T-helper 17 cell (primary cell): Measurements from ENCODE around the gene LRTM2. TPM values are rescaled to one million over a fixed set of nuclear protein-coding genes. Genes with fewer than 3 reads are reported as not detected.

ENCODE experiments used
- ATAC-seq: fragments of 150-1000 bp; cut with Tn5 transposase; 2 replicates; pipeline ENCODE4 v1.10.0; 2021; ENCODE audit warnings: mild to moderate bottlenecking, moderate library complexity
- DNase-seq, 3 donors: peaks; one replicate each; pipeline versions ENCODE4 v3.0.0 to v3.0.0-alpha.2; 2020 to 2021
- H3K9me3 ChIP-seq: one replicate; pipeline ENCODE4 v1.7.0; 2013; ENCODE audit warnings: low read length, mild to moderate bottlenecking; ENCODE audit not compliant: control insufficient read depth, poor library complexity, severe bottlenecking
- H3K27ac Mint-ChIP-seq: one replicate; pipeline ENCODE4 v1.8.0; 2022; ENCODE audit warnings: mild to moderate bottlenecking, moderate library complexity, mixed read lengths
- H3K27me3 Mint-ChIP-seq: one replicate; pipeline ENCODE4 v1.8.0; 2022; ENCODE audit warnings: mixed read lengths
- H3K36me3 Mint-ChIP-seq: one replicate; pipeline ENCODE4 v1.8.0; 2022; ENCODE audit warnings: low read depth, mixed read lengths
- H3K4me1 Mint-ChIP-seq: one replicate; pipeline ENCODE4 v1.8.0; 2022; ENCODE audit warnings: mild to moderate bottlenecking, mixed read lengths
- H3K4me3 Mint-ChIP-seq: one replicate; pipeline ENCODE4 v1.8.0; 2022; ENCODE audit warnings: mild to moderate bottlenecking, moderate library complexity, mixed read lengths
- total RNA-seq, 4 donors: library from RNA in 2 of 4; stranded (reverse) in 2 of 4; gene quantifications; one replicate each; pipeline ENCODE4 v1.2.3 and lab custom pipeline; 2022 to 2026

Gene LRTM2
- total RNA-seq, 2 donors from 2014 or later: not detected

- H3K27ac Mint-ChIP-seq: no peak overlapping the region
- H3K27me3 Mint-ChIP-seq: peaks cover 20% of the 10 kb centered on the region
- no peak for ATAC-seq
- no peaks in the 10 kb centered on the region for H3K36me3 Mint-ChIP-seq
- DNase-seq: no peak
- H3K4me3 Mint-ChIP-seq: no peak overlapping the region
- no peaks in the 10 kb centered on the region for H3K9me3 ChIP-seq
- peaks cover 6% of the 10 kb centered on the region for H3K4me1 Mint-ChIP-seq
Measured at GRCh38 chr12:1848745-1849144, 28.4 kb downstream of the LRTM2 start.

- Mint-ChIP-seq H3K4me1 (peaks cover 10% of the 10 kb centered on the region), H3K27ac (no peak overlapping the region), H3K4me3 (no peak overlapping the region), H3K36me3 (no peaks in the 10 kb centered on the region), H3K27me3 (peaks cover 4% of the 10 kb centered on the region)
- no peaks in the 10 kb centered on the region for H3K9me3 ChIP-seq
- DNase-seq (no peak), ATAC-seq (no peak)
Measured at GRCh38 chr12:1851151-1851701, 30.9 kb downstream of the LRTM2 start.

GRCh38 chr12:1852076-1852475 is 31.7 kb downstream of the LRTM2 start:
- Mint-ChIP-seq H3K27me3 (no peaks in the 10 kb centered on the region), H3K27ac (no peak overlapping the region), H3K4me3 (no peak overlapping the region), H3K36me3 (no peaks in the 10 kb centered on the region), H3K4me1 (peaks cover 10% of the 10 kb centered on the region)
- ATAC-seq (no peak), DNase-seq (no peak)
- no peaks in the 10 kb centered on the region for H3K9me3 ChIP-seq

- Mint-ChIP-seq H3K4me1 (peaks cover 7% of the 10 kb centered on the region), H3K27me3 (no peaks in the 10 kb centered on the region), H3K36me3 (no peaks in the 10 kb centered on the region), H3K4me3 (no peak overlapping the region), H3K27ac (no peak overlapping the region)
- no peaks in the 10 kb centered on the region for H3K9me3 ChIP-seq
- no peak for DNase-seq
- no peak for ATAC-seq
Measured at GRCh38 chr12:1853716-1854115, 33.4 kb downstream of the LRTM2 start.

GRCh38 chr12:1855241-1855640 is 34.9 kb downstream of the LRTM2 start:
- DNase-seq: no peak
- ATAC-seq: no peak
- no peaks in the 10 kb centered on the region for H3K9me3 ChIP-seq
- Mint-ChIP-seq H3K27me3 (no peaks in the 10 kb centered on the region), H3K4me1 (peaks cover 7% of the 10 kb centered on the region), H3K4me3 (no peak overlapping the region), H3K36me3 (no peaks in the 10 kb centered on the region), H3K27ac (no peak overlapping the region)

GRCh38 chr12:1857086-1857485 is 36.7 kb downstream of the LRTM2 start:
- DNase-seq (no peak), ATAC-seq (no peak)
- Mint-ChIP-seq H3K27ac (no peak overlapping the region), H3K4me1 (peaks cover 7% of the 10 kb centered on the region), H3K36me3 (no peaks in the 10 kb centered on the region), H3K4me3 (no peak overlapping the region), H3K27me3 (peaks cover 5% of the 10 kb centered on the region)
- no peaks in the 10 kb centered on the region for H3K9me3 ChIP-seq

- no peak overlapping the region for H3K27ac Mint-ChIP-seq
- peaks cover 5% of the 10 kb centered on the region for H3K27me3 Mint-ChIP-seq
- H3K36me3 Mint-ChIP-seq: no peaks in the 10 kb centered on the region
- DNase-seq (no peak), ATAC-seq (no peak)
- peaks cover 7% of the 10 kb centered on the region for H3K4me1 Mint-ChIP-seq
- no peak overlapping the region for H3K4me3 Mint-ChIP-seq
- H3K9me3 ChIP-seq: no peaks in the 10 kb centered on the region
Measured at GRCh38 chr12:1857821-1858220, 37.5 kb downstream of the LRTM2 start.

GRCh38 chr12:1858456-1858855 is 38.1 kb downstream of the LRTM2 start:
- H3K27ac Mint-ChIP-seq: no peak overlapping the region
- no peak overlapping the region for H3K4me3 Mint-ChIP-seq
- ATAC-seq (no peak), DNase-seq (no peak)
- peaks cover 5% of the 10 kb centered on the region for H3K27me3 Mint-ChIP-seq
- H3K9me3 ChIP-seq: no peaks in the 10 kb centered on the region
- peaks cover 7% of the 10 kb centered on the region for H3K4me1 Mint-ChIP-seq
- H3K36me3 Mint-ChIP-seq: no peaks in the 10 kb centered on the region

GRCh38 chr12:1859643-1860042 is 39.3 kb downstream of the LRTM2 start:
- H3K27ac Mint-ChIP-seq: no peak overlapping the region
- no peaks in the 10 kb centered on the region for H3K36me3 Mint-ChIP-seq
- H3K4me1 Mint-ChIP-seq: peaks cover 7% of the 10 kb centered on the region
- no peak overlapping the region for H3K4me3 Mint-ChIP-seq
- ATAC-seq (no peak), DNase-seq (no peak)
- peaks cover 5% of the 10 kb centered on the region for H3K27me3 Mint-ChIP-seq
- no peaks in the 10 kb centered on the region for H3K9me3 ChIP-seq

GRCh38 chr12:1862973-1863372 is 42.6 kb downstream of the LRTM2 start:
- H3K27ac Mint-ChIP-seq: no peak overlapping the region
- no peak overlapping the region for H3K4me3 Mint-ChIP-seq
- H3K27me3 Mint-ChIP-seq: peaks cover 20% of the 10 kb centered on the region
- H3K36me3 Mint-ChIP-seq: no peaks in the 10 kb centered on the region
- ATAC-seq (no peak), DNase-seq (no peak)
- H3K4me1 Mint-ChIP-seq: peaks cover 3% of the 10 kb centered on the region
- no peaks in the 10 kb centered on the region for H3K9me3 ChIP-seq

- Mint-ChIP-seq H3K27me3 (peaks cover 23% of the 10 kb centered on the region), H3K4me3 (no peak overlapping the region), H3K36me3 (no peaks in the 10 kb centered on the region), H3K27ac (no peak overlapping the region), H3K4me1 (peaks cover 3% of the 10 kb centered on the region)
- H3K9me3 ChIP-seq: no peaks in the 10 kb centered on the region
- ATAC-seq (no peak), DNase-seq (no peak)
Measured at GRCh38 chr12:1863823-1864222, 43.5 kb downstream of the LRTM2 start.

- Mint-ChIP-seq H3K36me3 (no peaks in the 10 kb centered on the region), H3K4me3 (no peak overlapping the region), H3K27ac (no peak overlapping the region), H3K4me1 (peaks cover 3% of the 10 kb centered on the region), H3K27me3 (peaks cover 23% of the 10 kb centered on the region)
- no peak for ATAC-seq
- H3K9me3 ChIP-seq: no peaks in the 10 kb centered on the region
- DNase-seq: no peak
Measured at GRCh38 chr12:1864456-1864855, 44.1 kb downstream of the LRTM2 start.

- peaks cover 3% of the 10 kb centered on the region for H3K4me1 Mint-ChIP-seq
- no peak overlapping the region for H3K4me3 Mint-ChIP-seq
- no peaks in the 10 kb centered on the region for H3K36me3 Mint-ChIP-seq
- peaks cover 23% of the 10 kb centered on the region for H3K27me3 Mint-ChIP-seq
- DNase-seq: no peak
- H3K9me3 ChIP-seq: no peaks in the 10 kb centered on the region
- no peak for ATAC-seq
- no peak overlapping the region for H3K27ac Mint-ChIP-seq
Measured at GRCh38 chr12:1864867-1865266, 44.5 kb downstream of the LRTM2 start.

GRCh38 chr12:1865284-1865866 is 45.0 kb downstream of the LRTM2 start:
- DNase-seq (no peak), ATAC-seq (no peak)
- H3K27me3 Mint-ChIP-seq: peaks cover 23% of the 10 kb centered on the region
- no peak overlapping the region for H3K4me3 Mint-ChIP-seq
- no peak overlapping the region for H3K27ac Mint-ChIP-seq
- H3K36me3 Mint-ChIP-seq: no peaks in the 10 kb centered on the region
- no peaks in the 10 kb centered on the region for H3K9me3 ChIP-seq
- peaks cover 3% of the 10 kb centered on the region for H3K4me1 Mint-ChIP-seq
